ENCODE results near the gene GABRR1.

Gene GABRR1

GRCh38 chr6:89200706-89201215, 16.4 kb downstream of the GABRR1 start:
- no peak for TF ChIP-seq CTCF (conservative IDR thresholded peaks at IDR 0.05)

GRCh38 chr6:89199579-89199978, 17.6 kb downstream of the GABRR1 start:
- no peak overlapping the region for H3K27ac ChIP-seq
- TF ChIP-seq CTCF (conservative IDR thresholded peaks at IDR 0.05) = no peak

More at GRCh38 chr6:89200706-89201215, 16.4 kb downstream of the GABRR1 start:
- H3K27ac ChIP-seq = no peak overlapping the region

GRCh38 chr6:89198235-89198634, 18.9 kb downstream of the GABRR1 start:
- TF ChIP-seq CTCF (conservative IDR thresholded peaks at IDR 0.05) = no peak
- no peak overlapping the region for H3K27ac ChIP-seq

GRCh38 chr6:89197141-89197540, 20.0 kb downstream of the GABRR1 start:
- no peak for TF ChIP-seq CTCF (conservative IDR thresholded peaks at IDR 0.05)
- no peak overlapping the region for H3K27ac ChIP-seq

GRCh38 chr6:89194559-89194958, 22.6 kb downstream of the GABRR1 start:
- TF ChIP-seq CTCF (conservative IDR thresholded peaks at IDR 0.05) = no peak
- no peak overlapping the region for H3K27ac ChIP-seq

- no peak overlapping the region for H3K27ac ChIP-seq
- TF ChIP-seq CTCF (conservative IDR thresholded peaks at IDR 0.05) = no peak
These were observed 26.4 kb downstream of the GABRR1 start for GRCh38 chr6:89190741-89191140.

GRCh38 chr6:89187504-89187903, 29.7 kb downstream of the GABRR1 start:
- H3K27ac ChIP-seq = no peak overlapping the region
- TF ChIP-seq CTCF (conservative IDR thresholded peaks at IDR 0.05) = no peak
